Jurkat, Clone E6-1 (cell line): Measurements from ENCODE around the gene CD5L. TPM values are rescaled to one million over a fixed set of nuclear protein-coding genes. Genes with fewer than 3 reads are reported as not detected.

ENCODE experiments used
- DNase-seq: peaks from one replicate; pipeline ENCODE4 v3.0.0-alpha.2; 2011; ENCODE audit warnings: low read depth, low spot score
- H3K4me3 ChIP-seq: 2 replicates; pipeline ENCODE4 v1.5.1; 2011; ENCODE audit warnings: mild to moderate bottlenecking, low read length, control low read depth, moderate library complexity
- polyA plus RNA-seq: library from polyadenylated mRNA; unstranded; fragments of >200 nt; gene quantifications from one replicate; pipeline ENCODE4 v1.2.1, GENCODE V29; 2012; ENCODE audit warnings: missing spikeins; ENCODE audit not compliant: insufficient read length, insufficient read depth

Gene CD5L
- not detected for polyA plus RNA-seq

DNA sequence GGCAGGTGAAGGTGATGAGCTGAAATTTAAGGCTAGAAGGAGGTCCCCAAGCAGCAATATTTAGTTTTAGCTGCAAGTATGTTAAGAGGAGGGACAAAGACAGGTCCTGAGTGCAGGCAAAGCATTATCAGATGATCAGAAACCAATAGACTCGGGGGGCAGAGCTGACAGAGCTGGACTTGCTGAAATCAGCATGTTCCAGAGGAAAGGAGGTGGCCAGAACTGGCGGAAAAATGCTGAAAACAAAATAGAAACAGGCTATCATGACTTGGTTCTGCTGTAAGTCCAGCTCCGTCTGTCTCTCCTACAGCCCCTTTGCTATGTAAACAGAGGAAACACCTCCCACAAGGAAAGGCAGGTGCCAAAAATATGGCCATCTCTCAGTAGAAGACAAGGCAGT is at the start of gene CD5L:
CD5L (minus strand) TSS at position 101 of the 400 bp plus-strand sequence. CDS start 107 bp downstream, outside the sequence.
- H3K4me3 ChIP-seq = no peak within 1 kb of the TSS
- no peak for DNase-seq

DNA sequence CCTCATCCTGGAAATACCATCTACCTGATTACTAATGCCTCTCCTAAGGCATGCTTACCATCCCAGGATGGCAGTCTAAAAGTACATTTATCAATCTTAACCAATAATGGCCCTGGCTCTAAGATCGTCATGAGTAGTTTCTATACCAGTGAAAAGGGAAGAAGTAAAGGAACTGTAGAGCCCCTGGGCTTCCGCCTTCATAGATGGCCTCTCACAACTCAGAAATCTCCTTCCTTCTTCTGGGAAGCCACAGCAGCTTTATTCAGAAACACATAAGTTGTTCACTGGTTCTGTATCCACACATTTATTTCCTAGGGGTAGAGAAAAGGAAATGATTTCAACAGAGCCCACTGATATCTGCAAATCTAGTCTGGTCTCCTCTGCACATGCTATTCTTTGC is 41.0 kb upstream of the CD5L start:
- DNase-seq = no peak
- H3K4me3 ChIP-seq = no peak overlapping the region

GRCh38 chr1:157880621-157881020 is 39.0 kb upstream of the CD5L start:
- no peak overlapping the region for H3K4me3 ChIP-seq
- no peak for DNase-seq

DNA sequence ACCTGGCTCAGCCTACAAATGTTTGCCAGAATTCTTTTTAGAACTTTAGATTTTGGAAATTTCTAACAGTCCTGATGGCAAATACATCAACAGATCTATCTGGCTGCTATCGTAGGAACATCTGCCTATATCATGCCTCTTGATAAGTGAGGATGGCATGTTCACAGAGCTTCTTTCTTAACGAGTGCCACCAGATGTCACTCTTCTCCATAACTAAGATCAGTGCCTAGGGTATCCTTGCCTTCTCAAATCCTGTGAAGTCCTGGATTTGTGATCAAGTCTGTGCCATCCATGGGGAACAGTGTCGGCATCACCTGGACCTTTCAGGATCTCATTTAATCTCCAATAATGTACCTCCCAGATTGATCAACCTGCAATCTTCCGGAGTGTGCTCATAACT is 36.5 kb upstream of the CD5L start:
- peak; percentile 48 for DNase-seq

DNA sequence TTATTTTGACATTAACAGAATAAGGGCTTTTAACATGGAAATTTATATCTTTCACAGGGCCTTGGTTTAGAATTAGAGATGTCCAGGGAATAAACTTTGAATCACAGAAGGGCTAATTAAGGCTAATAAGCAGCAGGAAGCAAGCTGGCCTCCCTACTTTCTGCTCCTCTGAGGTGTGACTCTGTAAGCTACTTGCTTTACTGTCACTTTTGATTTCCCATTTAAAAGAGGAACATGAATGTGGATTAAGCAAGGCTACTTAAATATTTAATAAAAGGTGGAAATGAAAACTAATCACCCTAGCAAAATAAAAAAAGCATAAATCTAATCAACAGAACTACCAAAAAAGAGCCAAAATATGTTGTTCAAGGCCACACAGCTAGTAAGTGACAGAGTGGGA is 28.9 kb upstream of the CD5L start:
- H3K4me3 ChIP-seq = no peak overlapping the region

More for the DNA sequence above, 36.5 kb upstream of the CD5L start:
- H3K4me3 ChIP-seq = no peak overlapping the region

GRCh38 chr1:157868654-157869053 is 27.0 kb upstream of the CD5L start:
- DNase-seq = no peak
- H3K4me3 ChIP-seq = no peak overlapping the region

More for the DNA sequence above, 28.9 kb upstream of the CD5L start:
- no peak for DNase-seq

DNA sequence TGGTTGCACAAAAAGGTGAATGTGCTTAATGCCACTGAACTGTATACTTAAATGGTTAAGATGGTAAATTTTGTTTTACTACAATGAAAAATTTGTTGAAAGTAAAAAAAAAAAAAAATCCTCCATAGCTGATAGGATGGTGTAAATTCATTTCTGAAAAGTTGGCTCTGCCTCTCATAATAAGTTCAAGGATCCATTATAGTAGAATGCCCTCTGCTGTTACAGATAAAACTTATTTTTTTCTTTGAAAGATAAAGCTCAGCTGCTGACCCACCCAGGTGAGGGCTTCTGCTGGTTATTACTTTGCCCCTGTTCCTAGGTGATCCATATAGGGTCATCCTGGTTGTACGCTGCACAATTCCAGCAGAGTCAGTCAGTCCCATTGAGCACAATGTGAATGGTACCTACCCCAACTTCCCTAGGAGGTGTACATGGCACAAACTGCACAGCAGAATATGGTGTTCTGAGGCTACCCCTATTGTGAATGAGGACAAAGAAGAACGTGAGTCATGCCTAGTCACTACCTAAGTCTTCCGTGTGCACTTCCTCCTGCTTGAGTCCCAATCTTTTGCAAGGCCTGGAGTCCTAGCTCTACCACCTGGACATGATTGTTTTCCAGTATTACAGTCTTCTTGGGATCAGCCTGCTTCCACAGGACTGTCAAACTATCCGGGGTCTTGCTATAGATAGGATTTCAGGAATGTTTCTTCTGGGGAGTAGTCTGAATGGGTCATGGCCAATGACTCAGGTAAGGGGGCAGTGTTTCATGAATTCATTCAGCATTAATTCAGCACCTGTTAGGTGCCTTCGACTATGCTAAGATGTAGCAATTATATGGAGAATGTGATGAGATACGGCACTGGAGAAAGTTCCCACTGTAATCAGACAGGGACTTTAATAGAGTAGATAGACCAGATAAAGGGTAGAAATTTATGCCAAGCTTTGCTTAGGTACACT is 20.8 kb upstream of the CD5L start:
- DNase-seq = no peak
- no peak overlapping the region for H3K4me3 ChIP-seq

GRCh38 chr1:157856538-157856937 is 14.9 kb upstream of the CD5L start:
- H3K4me3 ChIP-seq = no peak overlapping the region
- no peak for DNase-seq

DNA sequence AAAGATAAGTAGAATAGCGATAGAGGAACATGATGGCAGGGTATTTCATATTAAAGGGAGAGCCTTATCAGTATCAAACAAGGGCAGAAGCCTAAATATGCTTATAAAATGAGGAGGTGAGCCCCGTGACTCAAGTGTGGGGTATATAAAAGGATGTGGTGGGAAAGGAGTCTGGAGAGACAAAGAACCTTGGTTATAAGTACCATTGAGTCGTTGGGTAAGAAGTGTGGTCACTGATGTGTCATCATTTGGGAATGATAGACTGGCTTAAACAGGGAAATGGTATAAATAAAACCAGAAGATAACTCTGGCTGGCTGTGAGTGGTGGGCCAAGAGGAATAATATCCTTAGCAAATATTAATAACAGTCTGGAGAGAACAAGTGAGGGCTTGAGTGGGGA is 10.9 kb upstream of the CD5L start:
- DNase-seq = no peak
- no peak overlapping the region for H3K4me3 ChIP-seq

GRCh38 chr1:157849229-157849875 is 7.7 kb upstream of the CD5L start:
- H3K4me3 ChIP-seq = no peak overlapping the region
- no peak for DNase-seq

GRCh38 chr1:157844089-157844830 is 2.7 kb upstream of the CD5L start:
- no peak overlapping the region for H3K4me3 ChIP-seq
- DNase-seq = no peak

DNA sequence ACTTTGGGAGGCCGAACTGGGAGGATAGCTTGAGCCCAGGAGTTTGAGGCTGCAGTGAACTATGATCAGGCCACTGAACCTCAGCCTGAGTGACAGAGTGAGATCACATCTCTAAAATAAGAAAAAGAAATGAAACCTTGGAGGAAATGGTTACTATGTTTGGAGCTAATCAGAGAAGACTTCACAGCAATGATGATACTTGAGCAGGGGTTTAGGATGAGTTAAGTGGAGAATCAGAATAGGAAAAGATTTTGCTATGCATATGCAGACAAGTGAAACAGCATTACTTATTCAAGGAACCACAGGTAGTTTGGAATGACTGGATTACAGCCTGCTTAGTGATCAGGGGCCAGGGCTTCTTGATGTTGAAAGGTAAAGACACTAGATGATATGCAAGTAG is 1.3 kb upstream of the CD5L start:
- H3K4me3 ChIP-seq = no peak overlapping the region

GRCh38 chr1:157838966-157839365 is 2.6 kb downstream of the CD5L start:
- no peak overlapping the region for H3K4me3 ChIP-seq
- no peak for DNase-seq

More for the DNA sequence above, 1.3 kb upstream of the CD5L start:
- DNase-seq = no peak

DNA sequence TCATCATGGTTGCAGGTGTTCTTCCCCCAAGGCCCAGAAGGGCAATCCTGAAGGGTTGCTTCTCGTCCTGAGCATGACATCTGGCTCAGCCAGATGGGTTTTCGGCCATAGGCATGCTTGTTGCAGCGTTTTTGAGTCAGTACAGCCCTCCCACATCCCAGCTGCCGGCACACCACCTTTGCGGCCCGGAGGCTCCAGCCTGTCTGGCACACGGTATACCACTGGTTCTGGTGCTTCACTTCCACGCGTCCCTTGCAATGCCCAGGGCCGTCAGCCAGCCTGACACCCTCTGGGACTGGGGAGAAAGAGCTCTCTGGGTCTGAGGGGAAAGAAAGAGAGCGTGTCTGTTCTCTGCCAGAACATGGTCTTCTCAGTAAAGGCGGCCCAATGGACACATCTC is 7.2 kb downstream of the CD5L start:
- DNase-seq = no peak
- no peak overlapping the region for H3K4me3 ChIP-seq

DNA sequence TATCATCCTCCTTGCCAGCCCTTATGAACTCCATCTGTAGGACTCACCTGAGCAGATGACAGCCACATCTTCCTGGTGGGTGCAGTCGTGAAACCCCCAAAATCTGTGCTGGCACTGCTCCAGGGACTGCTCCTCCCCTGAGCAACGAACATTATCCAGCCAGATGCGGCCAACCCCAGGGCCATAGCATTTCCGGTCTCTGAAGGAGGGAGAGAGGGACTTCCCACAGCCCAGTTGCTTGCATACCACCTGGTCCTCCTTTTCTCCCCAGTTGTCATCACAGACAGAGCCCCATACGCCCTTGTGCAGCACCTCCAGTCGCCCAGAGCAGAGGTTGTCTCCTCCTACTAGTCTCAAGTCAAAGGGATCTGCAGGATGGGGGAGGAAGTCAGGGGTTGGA is 8.5 kb downstream of the CD5L start:
- H3K4me3 ChIP-seq = no peak overlapping the region
- DNase-seq = no peak

- no peak for DNase-seq
- no peak overlapping the region for H3K4me3 ChIP-seq
These were observed 9.5 kb downstream of the CD5L start for GRCh38 chr1:157831968-157832626.

GRCh38 chr1:157830887-157831286 is 10.7 kb downstream of the CD5L start:
- DNase-seq = no peak
- H3K4me3 ChIP-seq = no peak overlapping the region

DNA sequence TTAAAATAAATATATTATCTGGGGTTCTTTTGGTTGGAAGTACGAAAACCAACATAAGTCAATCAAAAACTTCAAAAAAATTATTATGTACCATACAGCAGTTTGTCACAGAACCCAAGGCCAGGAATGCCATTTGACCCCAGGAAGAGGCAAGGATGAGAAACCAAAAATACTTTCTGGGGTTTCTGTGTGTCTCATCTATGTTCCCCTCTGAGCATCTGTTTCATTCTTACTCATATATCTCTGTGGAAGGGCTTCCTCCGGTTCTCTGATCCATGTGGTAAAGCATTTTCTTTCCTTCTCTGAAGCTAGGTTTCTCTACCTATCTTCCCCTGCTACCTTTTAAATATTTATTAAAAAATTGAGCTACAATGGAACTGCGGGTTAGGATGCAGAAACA is 11.9 kb downstream of the CD5L start:
- DNase-seq = no peak
- H3K4me3 ChIP-seq = no peak overlapping the region

DNA sequence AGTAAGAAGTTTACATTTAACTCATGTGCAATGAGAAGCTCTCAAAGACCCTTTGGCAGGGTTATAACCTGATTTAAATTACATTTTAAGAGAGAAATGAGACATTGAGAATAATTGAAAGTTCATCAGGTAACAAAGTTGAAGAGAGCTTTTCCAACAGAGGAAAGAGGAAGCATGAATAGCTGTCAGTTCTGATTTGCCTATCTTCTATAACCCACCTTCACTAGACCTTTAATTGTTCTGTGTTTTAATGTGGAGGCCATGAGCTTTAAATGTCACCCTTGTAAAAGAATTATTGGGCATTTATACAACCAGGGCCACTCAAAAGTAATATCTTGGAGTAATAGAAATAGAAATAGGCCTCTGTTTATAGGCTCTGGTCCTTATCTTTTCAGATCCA is 12.4 kb downstream of the CD5L start:
- H3K4me3 ChIP-seq = no peak overlapping the region
- DNase-seq = no peak
